Testis (tissue), 2 donors: ENCODE results near the gene BTBD19.

Experiments used
- CTCF ChIP-seq, 3 experiments: fragments of 450-650 bp in 2 of 3; fragments of 200-600 bp in 1 of 3; sonication (generic) in 1 of 3; IDR thresholded peaks; one replicate each; pipeline ENCODE4 v1.5.1; 2016 to 2019; ENCODE audit warnings: antibody characterized with exemption in 3 of 3, mild to moderate bottlenecking in 2 of 3, moderate library complexity in 1 of 3
- POLR2A ChIP-seq: fragments of 450-650 bp; IDR thresholded peaks from one replicate; pipeline ENCODE4 v1.6.1; 2017; ENCODE audit warnings: antibody characterized with exemption, mild to moderate bottlenecking, moderate library complexity

GRCh38 chr1:44808063-44808937, at the start of gene BTBD19:
- no peak for TF ChIP-seq POLR2A
- TF ChIP-seq CTCF (IDR thresholded peaks at IDR 0.05), result no peak
